GM19455 (cell line): Measurements from ENCODE around the gene SCUBE2.

ENCODE experiments used
- ATAC-seq: cut with Tn5 transposase; IDR thresholded peaks from one replicate; pipeline ENCODE4 v1.9.1; 2021; ENCODE audit not compliant: unreplicated experiment

Gene SCUBE2

DNA sequence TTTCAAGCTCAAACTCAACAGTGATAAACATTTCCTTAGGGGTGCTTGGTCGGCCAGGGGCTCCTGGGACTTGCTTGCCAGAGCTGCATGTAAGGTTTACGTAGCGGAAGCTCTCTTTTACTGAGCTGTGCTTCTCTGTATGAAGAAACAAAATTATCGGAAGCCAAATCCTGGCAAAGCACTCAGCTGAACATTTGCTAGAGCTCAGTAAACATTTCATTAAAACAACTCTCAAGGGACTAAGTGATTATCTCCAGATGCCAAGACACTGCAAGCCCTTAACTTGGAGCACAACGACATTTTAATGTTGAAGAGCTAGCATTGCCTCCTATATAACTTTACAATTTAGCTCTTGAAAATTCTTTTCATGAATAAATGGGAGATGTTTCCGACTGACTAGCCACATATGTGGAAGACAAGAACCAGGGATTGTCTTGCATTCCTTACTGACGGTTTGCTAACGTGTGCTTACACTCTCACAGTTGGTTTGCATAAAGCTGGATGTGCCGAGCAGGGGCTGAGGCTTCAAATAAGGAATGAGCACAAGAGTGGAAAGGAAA is 43.4 kb downstream of the SCUBE2 start:
- ATAC-seq: no peak

DNA sequence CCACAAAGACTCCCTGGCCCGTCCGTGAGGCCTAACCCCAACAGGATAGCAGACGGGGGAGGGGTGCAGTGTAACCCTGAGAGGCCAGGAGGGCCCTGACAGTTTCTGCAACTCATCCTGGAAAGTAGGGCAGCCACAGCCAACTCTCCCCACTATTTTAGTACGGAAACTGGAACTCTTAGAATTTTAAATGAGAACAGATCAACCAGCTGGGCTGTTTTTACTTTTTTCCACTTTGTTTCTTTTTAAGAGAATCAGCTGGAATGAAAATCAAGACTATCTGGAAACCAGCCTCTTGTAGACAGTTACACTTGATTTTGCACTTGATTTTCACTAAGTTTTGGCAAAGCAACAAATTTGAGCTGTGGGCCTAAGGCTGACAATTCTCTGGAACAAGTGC is 44.9 kb downstream of the SCUBE2 start:
- ATAC-seq: no peak

DNA sequence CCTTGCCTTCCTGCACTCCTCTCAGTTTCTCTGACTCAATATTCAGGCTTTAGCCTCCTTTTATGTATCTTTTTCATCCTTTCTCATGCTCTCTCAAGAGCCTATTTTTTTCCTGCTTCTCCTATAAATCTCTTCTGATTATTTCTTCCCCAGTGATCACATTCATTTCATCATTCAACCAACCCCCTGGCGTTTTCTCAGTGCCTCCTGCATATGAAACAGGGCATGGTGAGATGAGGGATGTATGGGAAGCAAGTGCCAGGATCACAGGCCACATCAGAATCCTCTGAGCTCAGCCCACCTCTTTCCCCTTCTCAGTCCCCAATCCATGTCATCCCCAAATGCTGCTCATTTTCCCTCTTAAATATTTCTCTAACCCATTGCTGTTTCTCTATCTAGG is 48.9 kb downstream of the SCUBE2 start:
- no peak for ATAC-seq

DNA sequence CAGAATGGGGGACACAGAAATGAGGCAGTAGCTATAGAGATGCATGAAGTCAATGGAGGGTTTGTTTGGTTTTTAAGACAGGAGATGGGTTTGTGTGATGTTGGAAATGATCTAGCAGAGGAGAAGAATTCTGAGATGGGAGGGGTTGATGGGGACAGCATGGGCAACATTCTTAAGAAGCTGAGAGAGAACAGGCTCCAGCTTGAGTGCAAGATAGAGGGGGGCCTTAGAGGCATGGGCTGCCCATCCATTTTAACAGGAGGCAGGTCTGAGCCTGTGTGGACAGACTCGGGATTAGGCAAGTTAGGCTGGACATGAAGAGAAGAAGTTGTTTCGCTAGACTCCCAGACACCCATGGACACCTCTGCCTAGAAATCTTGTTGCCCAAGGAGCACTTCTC is 49.7 kb downstream of the SCUBE2 start:
- ATAC-seq: no peak

DNA sequence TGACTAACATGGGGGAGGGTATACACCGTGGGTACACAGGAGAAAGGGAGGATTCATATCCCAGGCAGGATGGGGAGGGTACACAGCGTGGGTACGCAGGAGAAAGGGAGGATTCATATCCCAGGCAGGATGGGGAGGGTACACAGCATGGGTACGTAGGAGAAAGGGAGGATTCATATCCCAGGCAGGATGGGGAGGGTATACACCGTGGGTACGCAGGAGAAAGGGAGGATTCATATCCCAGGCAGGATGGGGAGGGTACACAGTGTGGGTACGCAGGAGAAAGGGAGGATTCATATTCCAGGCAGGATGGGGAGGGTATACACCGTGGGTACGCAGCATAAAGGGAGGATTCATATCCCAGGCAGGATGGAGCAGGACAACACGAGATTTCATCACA is 51.0 kb downstream of the SCUBE2 start:
- ATAC-seq: no peak

DNA sequence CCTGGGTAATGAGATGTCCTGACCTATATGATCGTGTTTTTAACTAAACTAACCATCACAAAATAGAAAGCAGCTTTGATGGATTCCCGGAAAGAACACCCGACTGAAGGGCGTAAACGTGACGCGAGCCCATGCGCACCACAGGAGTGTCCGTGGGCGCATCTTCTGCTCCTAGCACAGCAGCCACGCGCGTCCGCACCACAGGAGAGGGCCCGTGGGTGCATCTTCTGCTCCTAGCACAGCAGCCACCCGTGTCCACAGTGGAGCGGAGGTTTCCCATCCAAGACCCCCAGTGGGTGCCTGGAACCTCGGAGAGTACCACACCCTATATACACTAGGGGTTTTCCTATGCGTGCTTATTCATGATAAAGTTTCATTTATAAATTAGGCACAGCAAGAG is 51.5 kb downstream of the SCUBE2 start:
- ATAC-seq: no peak

DNA sequence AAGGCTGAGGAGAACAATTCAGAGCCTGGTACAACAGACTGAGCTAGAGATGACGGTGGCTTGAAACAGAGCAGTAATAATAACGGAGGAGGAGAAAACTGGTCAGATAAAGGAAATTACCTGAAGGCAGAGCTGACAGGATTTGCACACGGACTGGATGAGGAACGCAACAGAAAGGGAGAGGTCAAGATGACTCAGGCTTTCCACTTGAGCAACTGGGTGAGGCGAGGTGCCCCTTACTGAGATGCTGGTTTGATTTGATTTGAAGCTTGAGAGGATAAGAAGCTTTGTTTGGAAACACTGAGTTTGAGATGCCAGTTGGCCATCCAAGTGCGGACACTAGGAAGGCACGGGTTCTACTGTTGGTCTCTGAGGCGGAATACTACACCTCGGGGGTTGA is 52.2 kb downstream of the SCUBE2 start:
- ATAC-seq: no peak

DNA sequence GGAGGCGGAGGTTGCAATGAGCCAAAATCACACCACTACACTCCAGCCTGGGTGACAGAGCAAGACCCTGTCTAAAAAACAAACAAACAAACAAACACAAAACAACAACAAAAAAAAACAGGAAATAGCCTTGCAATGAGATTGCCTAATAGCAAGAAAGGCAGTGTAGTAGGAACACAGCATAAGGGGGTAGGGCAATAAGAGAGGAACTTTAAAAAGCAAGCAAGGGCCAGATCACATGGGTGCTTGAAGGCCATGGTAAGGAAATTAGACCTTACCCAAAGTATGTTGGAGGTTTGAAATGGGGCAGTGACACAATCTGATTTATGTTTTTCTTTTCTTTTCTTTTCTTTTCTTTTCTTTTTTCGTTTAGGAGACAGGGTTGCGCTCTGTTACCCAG is 52.9 kb downstream of the SCUBE2 start:
- ATAC-seq: no peak

DNA sequence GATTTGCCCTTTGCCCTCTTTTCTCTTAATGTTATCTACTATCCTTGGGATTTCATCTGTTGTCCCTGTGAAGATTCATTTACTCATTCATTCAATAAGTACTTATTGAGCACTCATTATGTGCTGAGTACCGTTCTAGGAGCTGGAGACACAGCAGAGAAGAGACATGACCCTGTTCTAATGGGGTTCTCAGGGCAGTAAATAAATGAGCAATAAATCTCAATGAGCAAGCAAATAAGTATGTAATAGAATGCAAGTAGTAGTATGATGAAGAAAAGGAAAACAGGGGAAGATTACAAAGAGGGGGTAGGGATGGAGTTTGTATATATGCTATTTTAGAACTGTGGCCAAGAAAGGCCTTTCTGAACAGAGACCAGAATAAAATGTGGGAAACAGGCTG is 53.4 kb downstream of the SCUBE2 start:
- no peak for ATAC-seq

DNA sequence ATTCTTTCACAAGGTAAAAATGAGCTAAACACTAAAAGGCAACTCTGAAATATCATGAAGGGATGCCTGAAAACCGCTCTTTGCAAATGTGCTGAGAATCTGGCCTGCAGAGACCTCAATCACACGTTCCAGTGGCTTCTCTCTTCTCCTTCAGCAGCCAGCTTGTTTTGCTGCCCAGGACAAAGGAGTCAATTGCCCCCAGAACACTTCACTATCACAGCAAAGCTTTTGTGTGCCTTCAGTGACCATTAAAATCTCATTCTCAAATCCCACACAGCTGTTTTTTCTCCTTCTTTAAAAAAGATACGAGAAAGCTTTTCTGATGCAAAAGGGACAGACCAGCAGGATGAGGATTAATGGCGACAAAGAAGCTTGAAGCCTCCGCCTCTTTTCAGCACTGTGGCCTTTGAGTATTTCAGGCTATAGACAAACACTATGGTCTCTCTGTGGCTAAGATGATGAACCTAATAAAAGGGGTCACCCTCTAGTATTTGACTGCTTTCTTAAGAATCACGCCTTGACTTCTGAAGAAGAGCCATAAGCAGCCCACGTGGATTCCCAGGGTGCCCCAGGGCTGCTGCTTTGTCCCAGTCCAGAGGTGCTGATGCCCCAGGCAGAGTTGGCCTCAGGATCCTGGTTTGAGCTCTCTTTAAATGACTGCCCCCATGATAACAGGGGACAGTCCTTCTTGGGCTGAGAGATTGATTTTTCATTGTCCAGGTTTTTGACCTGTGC is 54.2 kb downstream of the SCUBE2 start:
- ATAC-seq: no peak

DNA sequence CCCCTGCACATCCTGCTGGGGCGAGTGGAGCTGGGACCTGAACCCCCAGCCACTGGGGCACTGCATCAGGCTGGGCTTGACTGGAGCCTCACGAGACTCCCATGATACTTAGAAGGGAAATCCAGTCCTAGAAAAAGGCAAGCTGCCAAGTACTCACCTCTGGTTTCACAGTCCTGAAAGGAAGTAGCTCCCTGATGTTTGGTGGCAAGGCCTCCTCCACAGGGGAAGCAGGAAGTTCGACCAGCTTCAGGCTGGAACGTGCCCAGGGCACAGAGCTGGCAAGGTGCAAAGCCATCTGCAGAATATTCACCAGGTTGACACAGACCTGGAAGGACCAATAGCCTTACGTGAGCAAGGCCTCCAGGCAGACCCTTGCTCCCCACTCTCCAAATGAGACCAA is 60.8 kb downstream of the SCUBE2 start:
- no peak for ATAC-seq

DNA sequence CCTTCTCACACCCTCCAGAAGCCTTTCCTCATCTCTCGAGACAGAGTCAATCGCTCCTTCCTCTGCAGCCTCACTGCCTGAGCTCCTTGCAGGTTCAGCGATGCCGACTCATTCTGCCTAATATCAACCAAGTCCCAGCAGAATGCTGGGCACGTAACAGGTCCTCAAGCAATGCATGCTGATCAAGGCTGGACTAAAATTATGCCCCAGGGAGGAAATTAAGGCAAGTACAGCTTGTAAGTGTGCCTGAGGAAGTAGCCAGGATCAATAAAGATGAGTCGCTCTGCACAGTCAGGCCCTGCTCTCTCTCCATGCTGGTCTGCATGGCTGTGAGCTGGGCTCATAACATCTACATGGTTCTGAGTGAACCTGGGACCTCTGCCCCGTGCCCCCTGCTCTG is 62.0 kb downstream of the SCUBE2 start:
- no peak for ATAC-seq

DNA sequence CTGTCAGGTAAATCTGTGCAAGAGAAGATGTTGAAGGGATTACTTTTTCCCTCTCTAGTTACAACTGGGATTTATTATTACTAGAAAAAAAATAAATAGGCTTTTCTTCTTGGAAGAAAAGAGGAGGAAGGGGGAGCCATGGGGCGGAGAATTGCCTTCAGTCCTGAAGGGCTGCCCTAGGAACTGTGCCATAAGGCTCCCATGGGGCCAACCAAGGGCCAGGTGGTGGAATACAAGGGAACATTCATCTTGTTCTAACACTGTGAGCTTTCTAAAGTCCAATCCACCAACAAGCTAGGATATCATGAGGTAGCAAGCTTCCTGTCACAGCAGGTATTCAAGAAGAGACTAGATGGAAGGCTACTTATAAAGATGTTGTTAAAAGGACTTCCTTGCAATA is 62.8 kb downstream of the SCUBE2 start:
- ATAC-seq: no peak

DNA sequence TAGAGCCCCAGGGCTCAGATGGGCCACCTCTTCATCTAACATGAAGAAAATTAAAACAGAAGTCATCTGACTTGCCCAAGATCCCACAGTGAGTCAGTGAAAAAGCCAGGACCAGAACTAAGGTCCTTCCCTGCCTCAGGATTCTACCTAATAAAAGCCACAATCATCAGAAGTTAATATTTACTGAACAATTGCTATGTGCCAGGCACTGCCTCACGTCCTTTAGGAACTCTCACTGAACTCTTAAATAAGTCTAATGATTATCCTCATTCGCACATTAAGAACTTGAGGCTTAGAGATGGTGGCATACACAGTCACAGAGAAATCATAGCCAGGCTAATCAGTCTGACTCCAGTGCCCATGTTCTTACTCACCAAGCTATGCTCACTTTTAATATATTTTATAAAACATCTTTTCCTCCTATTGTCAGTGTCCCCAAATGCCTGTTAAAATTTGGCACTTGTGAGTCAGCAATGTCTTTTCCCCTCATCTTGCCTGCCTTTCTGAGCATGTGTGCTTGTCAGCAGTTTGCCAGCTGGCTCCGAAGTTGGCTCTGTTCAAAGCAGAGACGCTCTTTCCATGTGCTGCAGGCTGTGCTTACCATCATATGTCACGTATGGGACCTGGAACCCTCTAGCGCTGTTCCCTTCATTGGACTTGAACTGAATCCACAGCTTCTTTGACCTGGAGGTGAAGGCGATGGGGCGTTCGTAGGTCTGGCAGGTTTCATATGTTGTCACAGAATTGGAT is 66.1 kb downstream of the SCUBE2 start:
- no peak for ATAC-seq

DNA sequence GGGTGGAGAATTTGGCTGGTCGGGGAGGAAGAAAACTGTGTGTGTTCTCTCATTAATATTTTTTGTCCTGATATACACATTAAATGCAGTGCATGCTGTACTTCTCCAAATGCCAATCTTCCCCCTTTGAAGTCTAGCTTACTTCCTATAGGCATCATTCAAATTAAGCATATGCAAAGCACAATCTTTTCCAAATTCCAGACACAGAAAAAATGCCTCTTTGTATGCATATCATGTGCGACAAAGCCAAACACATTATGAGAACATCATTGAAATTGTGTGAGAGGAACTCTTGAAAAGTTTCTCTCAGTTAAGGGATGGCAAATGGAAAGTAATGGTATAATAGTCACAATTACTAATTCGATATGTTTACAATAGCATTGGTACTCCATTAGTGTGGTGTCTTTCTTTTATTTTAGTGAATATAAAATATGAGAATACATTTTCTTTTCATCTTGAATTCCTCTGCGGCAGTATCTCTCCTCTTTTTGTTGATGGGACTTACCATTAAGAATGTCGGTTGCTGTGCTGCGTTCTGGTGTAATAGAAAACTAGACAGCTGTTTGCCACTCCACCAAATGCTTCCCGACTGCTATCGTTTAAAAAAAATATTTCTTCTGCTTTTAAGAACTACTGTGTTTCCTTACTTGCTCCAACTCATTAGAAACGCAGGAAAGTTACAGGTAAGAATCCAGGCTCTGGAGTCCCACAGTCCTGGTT is 68.3 kb downstream of the SCUBE2 start:
- ATAC-seq: no peak

DNA sequence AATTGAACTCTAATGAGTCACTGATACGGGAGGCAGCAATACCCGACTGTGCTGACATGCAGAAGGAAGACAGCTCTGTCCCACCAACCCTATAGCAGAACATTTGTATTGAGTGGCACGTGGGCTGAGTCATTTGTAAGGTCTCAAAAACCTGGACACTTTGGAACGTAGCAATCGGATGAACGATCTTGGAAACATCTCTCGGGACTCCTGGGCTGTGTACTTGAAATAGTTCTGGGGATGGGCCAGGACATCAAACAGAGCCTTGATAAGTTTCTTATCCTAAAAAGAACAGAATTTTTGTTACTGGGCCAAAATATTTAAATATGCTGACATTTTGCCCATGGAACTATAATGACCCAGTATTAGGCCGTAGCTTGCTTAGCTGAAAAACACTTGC is 70.5 kb downstream of the SCUBE2 start:
- ATAC-seq: no peak

DNA sequence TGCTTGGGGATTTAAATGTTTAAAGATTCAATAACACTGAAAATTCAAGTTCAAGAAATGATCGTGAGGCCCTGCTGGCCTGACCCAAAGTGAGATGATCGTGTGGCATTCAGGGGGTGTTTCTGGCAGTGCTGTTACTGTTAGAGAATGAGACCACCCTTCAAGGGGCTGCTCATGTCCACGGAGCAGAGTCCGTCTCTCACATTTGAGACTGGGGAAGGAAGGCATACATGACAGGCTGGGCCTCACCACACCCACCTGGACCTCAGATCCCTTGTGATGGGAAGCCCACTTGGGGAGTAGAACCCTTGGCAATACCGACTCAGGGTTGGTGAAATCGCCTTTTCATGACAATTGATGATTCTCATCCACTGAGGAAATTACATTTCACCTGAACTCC is 71.5 kb downstream of the SCUBE2 start:
- ATAC-seq: no peak

DNA sequence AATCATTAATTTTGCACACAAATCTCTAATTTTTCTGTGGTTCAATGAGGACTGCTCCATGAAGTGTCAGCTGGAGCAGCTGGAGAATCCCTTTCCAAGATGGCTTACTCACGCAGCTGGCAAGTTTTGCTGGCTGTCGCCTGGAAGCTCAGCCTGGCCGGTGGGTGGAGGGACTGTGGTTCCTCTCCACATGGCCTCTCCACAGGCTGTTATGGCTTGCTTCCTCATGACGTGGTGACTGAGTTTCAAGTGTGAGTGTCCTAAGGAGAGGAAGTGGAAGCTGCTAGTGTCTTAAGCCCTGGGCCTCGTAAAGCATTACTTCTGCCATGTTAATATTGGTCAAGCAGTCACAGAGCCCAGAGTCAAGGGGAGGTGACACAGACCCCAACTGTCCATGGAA is 73.6 kb downstream of the SCUBE2 start:
- ATAC-seq: no peak

DNA sequence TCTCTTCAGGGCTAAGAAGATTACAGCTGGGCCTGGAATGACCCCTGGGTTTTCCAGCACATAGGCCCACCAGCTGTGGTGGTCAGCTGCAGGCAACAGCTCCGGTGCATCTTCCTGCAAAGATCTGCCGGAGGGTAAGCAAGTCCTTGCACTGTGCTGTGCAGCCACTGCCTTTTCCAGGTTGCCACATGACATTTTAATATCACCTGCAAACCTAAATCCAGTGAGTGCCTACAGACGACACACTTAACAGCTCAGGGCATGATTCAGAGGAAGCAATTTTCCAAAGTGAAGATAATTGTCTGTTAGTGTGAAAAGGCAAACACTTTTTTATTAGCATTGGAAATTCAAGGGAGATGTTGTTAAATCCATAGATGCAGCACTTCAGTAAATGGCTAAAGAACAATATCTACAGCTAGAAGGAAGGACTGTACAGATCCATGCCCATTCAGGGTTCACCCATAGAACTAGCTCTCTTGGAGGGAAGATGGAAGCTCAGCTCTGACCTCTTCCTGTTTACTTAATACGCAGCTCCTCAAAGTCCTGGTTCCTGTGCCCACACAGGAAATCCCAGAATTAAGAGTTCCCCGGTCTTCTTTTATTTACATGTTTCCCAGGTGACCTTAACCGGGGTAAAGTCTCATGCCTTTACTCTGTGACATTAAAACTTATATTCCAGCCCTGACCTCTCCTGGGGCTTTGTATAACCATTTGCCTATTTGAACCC is 74.3 kb downstream of the SCUBE2 start:
- no peak for ATAC-seq

DNA sequence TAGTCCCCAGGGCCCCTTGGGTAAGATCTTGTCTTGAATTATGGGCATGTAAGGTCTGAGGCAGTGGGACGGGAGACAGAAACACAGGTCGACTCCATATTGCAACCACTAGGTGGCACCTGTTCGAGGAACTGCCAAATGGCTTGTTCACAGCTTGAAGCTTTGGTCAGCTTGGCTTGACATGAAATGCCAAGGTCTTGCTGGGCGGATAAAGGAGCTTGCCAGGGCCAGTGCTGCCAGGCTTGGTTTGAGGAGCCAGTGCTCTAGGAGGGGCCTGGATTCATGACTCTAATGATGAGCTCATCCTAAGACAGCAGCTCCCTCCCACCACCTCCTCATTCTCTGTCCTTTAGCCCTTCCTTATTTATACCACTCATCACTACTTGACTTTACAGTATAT is 75.7 kb downstream of the SCUBE2 start:
- peak; percentile 75 for ATAC-seq

DNA sequence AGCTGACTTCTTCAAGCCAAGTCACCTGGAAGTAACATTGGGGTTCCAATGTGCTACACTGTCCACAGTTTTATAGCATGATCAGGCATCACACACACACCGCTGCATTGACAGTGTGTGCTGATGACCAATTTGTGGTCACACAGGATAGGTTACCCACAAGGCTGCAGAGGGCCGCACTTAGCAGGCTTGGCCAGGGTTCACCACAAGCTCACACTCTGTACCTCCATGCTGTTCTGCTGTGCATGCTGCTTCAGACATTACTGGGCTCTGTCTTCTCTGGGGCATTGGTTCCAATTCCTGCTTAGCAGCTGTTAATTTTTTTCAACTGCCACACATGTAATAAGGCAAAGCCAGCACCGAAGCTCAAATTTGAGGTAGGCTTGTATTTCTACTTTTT is 76.6 kb downstream of the SCUBE2 start:
- no peak for ATAC-seq
